ENCODE data around the gene RRAD.
"Not testable (repeated sequence)": the region's sequence is repeated elsewhere in the genome, so short reads cannot be mapped to it uniquely, and the experiment has no call there.

RRAD gene

GRCh38 chr16:66950971-66951790 is 25.8 kb upstream of the RRAD start:
- no peak for DNase-seq

GRCh38 chr16:66950437-66950836 is 25.1 kb upstream of the RRAD start:
- no peak for DNase-seq

- no peak for DNase-seq
Measured at GRCh38 chr16:66949472-66949871, 24.1 kb upstream of the RRAD start.

GRCh38 chr16:66948837-66949225 is 23.5 kb upstream of the RRAD start:
- no peak for DNase-seq

GRCh38 chr16:66948134-66948836 is 22.9 kb upstream of the RRAD start:
- no peak for DNase-seq

- DNase-seq = peak; percentile 84
Measured at GRCh38 chr16:66947302-66948065, 22.1 kb upstream of the RRAD start.

GRCh38 chr16:66946974-66947301 is 21.6 kb upstream of the RRAD start:
- no peak for DNase-seq

GRCh38 chr16:66946541-66946940 is 21.2 kb upstream of the RRAD start:
- no peak for DNase-seq

- DNase-seq = no peak
Measured at GRCh38 chr16:66945939-66946338, 20.6 kb upstream of the RRAD start.

GRCh38 chr16:66944971-66945370 is 19.6 kb upstream of the RRAD start:
- DNase-seq = not testable (repeated sequence)

GRCh38 chr16:66944054-66944441 is 18.7 kb upstream of the RRAD start:
- DNase-seq = no peak

- DNase-seq = no peak
Measured at GRCh38 chr16:66943426-66944053, 18.2 kb upstream of the RRAD start.

GRCh38 chr16:66942981-66943380 is 17.6 kb upstream of the RRAD start:
- DNase-seq = no peak

- no peak for DNase-seq
Measured at GRCh38 chr16:66940236-66940635, 14.9 kb upstream of the RRAD start.

- DNase-seq = no peak
Measured at GRCh38 chr16:66939366-66939765, 14.0 kb upstream of the RRAD start.

- DNase-seq = no peak
Measured at GRCh38 chr16:66937725-66938337, 12.5 kb upstream of the RRAD start.

GRCh38 chr16:66936889-66937554 is 11.7 kb upstream of the RRAD start:
- DNase-seq = no peak

GRCh38 chr16:66936462-66936861 is 11.1 kb upstream of the RRAD start:
- DNase-seq = no peak

GRCh38 chr16:66935314-66936011 is 10.1 kb upstream of the RRAD start, which contains the start of gene CES2:
TSS of gene CES2 (plus strand) at chr16:66935516. CDS start at chr16:66935636, 120 bp downstream.
- no peak for DNase-seq

GRCh38 chr16:66934839-66935313 is 9.5 kb upstream of the RRAD start:
- not testable (repeated sequence) for DNase-seq

GRCh38 chr16:66934138-66934838 is 9.0 kb upstream of the RRAD start, which contains the start of gene CIAO2B:
TSS of gene CIAO2B (minus strand) at chr16:66934402. CDS start at chr16:66934364, 38 bp downstream.
- DNase-seq = peak; percentile 79

All from effector CD8-positive, alpha-beta T cell (primary cell).